T-helper 2 cell (primary cell): ENCODE data around the gene KIZ.

Experiments
- DNase-seq, 5 experiments: peaks; one replicate each; pipeline versions ENCODE4 v3.0.0 to v3.0.0-alpha.2; 2012 to 2022

Gene KIZ

GRCh38 chr20:21270806-21271205, 144.9 kb downstream of the KIZ start:
- no peak for DNase-seq

- no peak for DNase-seq
These were observed 146.4 kb downstream of the KIZ start for GRCh38 chr20:21272279-21272678.

DNA sequence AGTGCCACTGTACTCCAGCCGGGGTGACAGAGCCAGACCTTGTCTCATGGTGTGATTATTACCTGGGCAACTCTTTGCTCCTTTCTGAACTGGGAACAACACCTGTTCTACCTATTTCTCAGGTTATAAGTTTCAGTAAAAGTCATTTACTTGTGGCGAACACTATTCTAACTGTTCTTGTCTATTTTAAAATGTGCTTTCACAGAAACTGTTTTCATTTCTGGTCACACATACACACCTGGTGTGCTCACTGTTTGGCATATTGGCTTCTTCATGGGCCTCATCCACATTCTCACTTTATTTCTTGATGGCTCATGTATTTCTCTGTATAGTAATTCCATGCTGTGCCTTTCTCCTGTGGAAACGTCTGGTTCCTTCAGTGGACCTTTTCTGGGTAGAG, 146.8 kb downstream of the KIZ start:
- no peak for DNase-seq

DNA sequence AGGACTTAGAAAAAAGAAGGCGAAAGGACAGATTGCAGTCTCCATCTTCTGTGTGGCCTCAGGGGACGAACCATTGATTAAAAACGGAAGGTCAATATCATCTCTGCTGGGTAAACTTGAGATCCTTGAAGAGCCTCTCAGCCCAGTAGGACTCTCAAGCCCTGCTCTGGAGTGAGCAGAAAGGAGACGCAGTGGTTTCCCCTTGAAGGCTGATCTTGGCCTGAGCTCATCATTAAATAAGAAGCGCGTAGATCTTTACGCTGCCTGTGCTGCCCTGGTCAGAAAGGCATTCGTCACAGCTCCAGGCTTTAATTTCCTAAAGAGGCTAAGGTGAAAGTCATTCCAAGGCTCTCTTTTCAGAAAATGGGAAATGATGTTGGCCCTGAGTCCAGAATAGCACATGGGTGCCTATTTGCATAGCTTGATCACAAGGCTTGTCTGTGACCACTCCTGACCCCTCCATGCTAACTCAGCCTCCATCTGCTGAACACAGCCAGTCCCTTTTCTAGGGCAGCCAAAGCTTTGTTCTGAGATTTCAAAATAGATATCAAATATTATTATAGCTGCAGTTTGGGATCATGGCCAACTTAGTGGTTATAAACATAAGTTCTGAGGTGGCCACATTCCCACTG, 148.0 kb downstream of the KIZ start:
- DNase-seq, result no peak

GRCh38 chr20:21278829-21279228, 152.9 kb downstream of the KIZ start:
- DNase-seq, result no peak

GRCh38 chr20:21279706-21280521, 154.0 kb downstream of the KIZ start:
- no peak for DNase-seq

- no peak for DNase-seq
These were observed 154.7 kb downstream of the KIZ start for GRCh38 chr20:21280522-21281016.

DNA sequence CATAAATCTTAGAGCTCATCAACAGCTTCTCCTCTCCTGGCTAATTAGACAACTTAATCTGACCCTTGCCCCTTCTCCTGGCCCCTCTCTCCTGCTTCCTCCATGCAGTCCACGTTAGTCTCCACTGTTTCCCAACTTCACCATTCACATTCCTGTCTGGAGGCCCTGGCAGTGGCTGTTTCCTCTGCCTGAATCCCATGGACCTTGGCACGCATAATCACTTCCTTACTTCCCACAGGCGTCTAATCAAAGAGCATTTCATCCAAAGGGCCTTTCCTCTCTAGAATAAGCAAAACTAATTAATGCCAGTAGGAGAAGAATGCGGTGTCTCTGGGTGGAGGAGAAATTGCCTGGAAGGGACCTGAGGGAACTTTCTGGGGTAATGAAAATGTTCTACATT, 160.9 kb downstream of the KIZ start:
- no peak for DNase-seq

DNA sequence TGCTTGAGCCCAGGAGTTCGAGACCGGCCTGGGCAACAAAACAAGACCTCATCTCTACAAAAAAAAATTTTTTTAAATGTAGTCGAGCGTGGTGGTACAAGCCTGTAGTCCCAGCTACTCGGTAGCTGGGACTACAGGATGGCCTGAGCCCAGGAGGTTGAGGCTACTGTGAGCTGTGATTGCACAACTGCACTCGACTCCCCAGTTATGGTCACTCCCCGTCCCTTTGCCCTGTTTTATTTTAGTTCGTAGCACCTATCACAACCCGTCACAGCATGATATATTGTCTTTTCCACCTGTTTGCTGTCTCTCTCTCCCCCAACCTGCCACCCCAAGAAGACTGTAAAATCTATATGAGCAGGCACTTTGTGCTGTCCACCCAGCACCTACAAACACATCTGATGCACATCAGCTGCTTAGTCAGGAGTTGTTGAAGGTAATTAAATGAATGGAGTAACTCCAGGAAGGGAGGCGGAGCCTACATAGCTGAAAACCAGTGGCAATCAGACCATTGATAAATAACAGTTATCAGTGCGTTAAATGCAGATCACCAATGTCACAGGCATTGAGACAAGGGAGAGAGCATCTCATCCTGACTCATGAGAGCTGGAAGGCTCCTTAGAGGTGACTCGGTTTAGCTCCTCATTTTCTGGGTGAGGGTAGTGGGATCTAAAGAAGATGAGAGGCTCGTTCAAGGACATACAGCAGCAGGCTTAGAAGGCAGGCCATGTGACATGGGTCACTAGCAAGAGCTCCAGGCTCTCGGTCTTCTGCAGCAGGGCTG, 162.9 kb downstream of the KIZ start:
- no peak for DNase-seq

DNA sequence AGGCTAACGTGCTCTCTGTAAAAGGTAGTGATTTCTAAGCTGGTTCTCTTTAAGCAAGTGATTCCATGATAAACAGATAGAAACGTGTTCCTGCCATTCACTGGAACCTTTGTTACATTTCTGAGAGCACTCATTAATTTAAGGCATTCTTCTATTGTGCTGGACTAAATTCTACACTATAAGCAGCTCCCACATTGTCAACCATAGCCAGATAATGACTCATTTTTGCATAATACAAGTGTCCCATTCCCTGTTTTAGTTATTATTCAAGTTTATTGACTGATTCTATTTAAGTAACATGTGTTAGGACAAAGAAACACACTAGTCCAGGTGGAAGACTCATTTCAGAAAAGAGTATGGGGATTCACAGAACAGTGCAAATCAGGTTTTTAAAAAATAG, 163.8 kb downstream of the KIZ start:
- DNase-seq, result no peak

GRCh38 chr20:21291026-21291425, 165.1 kb downstream of the KIZ start:
- DNase-seq, result no peak

DNA sequence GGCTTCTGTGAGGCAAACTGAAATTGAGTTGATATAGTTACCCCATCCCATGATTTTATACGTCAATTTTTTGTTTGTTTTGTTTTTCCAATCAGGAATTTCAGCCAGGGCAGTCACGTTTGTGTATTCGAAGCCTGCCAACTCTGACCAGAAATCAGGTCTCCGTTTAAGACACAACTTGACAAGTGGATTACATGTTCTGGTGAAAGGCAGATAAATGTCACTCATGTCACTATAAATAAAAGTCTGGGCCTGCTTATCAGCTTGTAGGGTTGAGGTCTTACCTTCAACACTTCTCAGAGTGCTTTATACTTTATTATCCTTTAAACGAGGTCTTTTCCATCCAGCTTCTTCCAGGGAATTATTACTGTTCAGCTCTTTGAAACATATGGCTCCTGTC, 168.9 kb downstream of the KIZ start:
- DNase-seq, result no peak
